ENCODE results near the gene GANAB.

GANAB gene

DNA sequence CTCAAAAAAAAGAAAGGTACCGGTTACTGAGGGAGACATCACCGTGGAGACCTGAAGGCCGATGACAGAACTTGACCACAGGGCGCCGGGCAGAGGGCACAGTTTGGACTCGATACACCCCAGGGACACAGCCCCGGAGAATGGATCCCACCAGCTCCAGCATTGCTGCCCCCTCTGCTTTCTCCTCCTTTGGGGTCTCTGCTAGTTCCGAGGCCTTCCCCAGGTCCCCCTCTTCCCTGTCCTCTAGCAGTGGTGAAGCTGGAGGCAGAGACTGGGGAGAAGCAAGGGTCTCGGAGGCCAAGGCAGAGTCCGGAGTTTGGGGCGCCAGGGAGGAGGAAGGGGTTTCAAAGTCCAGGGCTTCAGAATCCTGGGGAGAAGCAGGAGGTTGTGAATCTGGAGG is 67.9 kb downstream of the GANAB start:
- no peak for DNase-seq

DNA sequence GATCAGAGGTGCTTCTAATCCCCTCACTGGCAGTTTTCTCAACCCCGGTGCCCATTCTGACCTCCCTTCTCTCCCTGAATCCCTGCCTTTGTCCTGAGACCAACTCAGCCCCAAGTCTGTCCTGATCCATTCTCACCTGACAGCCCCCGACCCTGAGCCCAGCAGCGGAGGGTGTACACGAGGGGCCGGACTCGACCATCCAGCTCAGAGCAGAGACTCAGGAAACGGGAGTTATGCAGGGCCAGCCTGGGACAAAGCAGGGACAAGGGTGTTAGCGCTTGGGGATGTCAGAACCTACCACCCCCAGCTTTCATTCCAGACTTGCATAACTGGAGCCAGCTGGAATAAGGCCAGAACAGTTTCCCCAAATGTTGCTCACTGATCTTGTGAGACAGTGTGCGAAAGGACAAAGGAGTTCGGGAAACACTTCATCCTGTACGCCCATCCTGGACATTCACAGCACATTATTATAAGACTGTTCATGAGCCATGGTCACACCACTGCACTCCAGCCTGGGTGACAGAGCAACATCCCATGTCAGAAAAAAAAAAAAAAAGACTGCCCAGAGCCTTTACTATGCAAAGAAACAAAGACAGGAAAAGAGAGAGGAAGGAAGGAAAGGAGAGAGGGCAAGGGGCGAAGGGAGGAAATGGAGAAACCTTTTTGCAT is 69.2 kb downstream of the GANAB start:
- Mint-ChIP-seq H3K4me1 (peaks cover 30% of the 10 kb centered on the region), H3K27me3 (ENCODE audit: low read depth, poor library complexity) (no peaks in the 10 kb centered on the region), H3K36me3 (ENCODE audit: low read depth) (peaks cover 48% of the 10 kb centered on the region), H3K9me3 (no peaks in the 10 kb centered on the region), H3K27ac (peak overlapping the region; percentile 67), H3K4me3 (no peak overlapping the region)
- DNase-seq: no peak
- TF ChIP-seq, protein P1, sequence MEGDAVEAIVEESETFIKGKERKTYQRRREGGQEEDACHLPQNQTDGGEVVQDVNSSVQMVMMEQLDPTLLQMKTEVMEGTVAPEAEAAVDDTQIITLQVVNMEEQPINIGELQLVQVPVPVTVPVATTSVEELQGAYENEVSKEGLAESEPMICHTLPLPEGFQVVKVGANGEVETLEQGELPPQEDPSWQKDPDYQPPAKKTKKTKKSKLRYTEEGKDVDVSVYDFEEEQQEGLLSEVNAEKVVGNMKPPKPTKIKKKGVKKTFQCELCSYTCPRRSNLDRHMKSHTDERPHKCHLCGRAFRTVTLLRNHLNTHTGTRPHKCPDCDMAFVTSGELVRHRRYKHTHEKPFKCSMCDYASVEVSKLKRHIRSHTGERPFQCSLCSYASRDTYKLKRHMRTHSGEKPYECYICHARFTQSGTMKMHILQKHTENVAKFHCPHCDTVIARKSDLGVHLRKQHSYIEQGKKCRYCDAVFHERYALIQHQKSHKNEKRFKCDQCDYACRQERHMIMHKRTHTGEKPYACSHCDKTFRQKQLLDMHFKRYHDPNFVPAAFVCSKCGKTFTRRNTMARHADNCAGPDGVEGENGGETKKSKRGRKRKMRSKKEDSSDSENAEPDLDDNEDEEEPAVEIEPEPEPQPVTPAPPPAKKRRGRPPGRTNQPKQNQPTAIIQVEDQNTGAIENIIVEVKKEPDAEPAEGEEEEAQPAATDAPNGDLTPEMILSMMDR (IDR thresholded peaks at IDR 0.05): no peak

More for the DNA sequence above, 67.9 kb downstream of the GANAB start:
- Mint-ChIP-seq H3K27ac (no peak overlapping the region), H3K4me3 (no peak overlapping the region), H3K9me3 (no peaks in the 10 kb centered on the region), H3K36me3 (ENCODE audit: low read depth) (peaks cover 47% of the 10 kb centered on the region), H3K27me3 (ENCODE audit: low read depth, poor library complexity) (no peaks in the 10 kb centered on the region), H3K4me1 (peaks cover 18% of the 10 kb centered on the region)
- TF ChIP-seq, protein P1 (IDR thresholded peaks at IDR 0.05): no peak

DNA sequence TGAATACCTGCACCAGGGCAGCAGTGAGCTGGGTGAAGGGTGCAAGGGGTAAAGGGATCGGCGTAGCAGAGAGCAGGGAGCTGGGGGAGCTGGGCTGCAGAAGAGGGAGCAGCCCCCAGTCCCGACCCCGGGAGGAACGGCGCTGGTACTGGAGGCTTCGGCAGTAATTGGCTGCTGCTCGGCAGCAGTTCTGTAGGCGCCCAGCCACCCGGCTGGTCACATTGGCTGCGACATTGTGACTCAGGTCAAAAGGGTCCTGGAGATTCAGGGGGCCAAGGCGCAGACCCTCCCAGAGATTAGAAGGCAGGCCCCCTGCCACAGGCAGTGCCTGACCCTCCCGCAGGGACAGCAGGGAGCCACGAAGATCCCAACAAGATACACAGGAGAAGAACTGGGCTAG is 70.6 kb downstream of the GANAB start:
- Mint-ChIP-seq H3K9me3 (no peaks in the 10 kb centered on the region), H3K36me3 (ENCODE audit: low read depth) (peaks cover 51% of the 10 kb centered on the region), H3K27ac (peak overlapping the region; percentile 82), H3K4me1 (peaks cover 43% of the 10 kb centered on the region), H3K4me3 (peak overlapping the region; percentile 100), H3K27me3 (ENCODE audit: low read depth, poor library complexity) (no peaks in the 10 kb centered on the region)
- no peak for DNase-seq
- TF ChIP-seq, protein P1 (IDR thresholded peaks at IDR 0.05): no peak

DNA sequence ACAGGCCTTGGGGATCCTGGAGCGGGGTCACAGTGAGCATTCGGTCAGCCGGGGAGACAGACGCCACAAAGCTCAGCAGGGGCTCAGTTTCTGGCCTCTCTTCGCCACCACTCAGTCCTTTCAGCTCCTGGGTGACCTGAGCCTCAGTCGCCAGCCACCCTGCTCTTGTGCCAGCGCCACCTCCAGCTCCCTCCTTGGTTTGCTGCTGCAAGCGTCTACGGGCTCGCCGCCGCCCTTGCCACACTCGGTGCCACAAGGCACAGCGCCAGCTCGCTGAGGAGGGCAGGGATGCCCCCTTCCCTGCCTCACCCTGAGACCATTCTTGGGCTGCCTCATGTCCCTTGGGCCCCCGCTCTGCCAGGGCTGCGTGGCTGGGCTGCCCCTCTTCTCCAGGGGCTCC is 71.3 kb downstream of the GANAB start:
- no peaks in the 10 kb centered on the region for H3K27me3 Mint-ChIP-seq (ENCODE audit: low read depth, poor library complexity)
- peak overlapping the region; percentile 100 for H3K4me3 Mint-ChIP-seq
- no peaks in the 10 kb centered on the region for H3K9me3 Mint-ChIP-seq
- no peak for DNase-seq
- peak overlapping the region; percentile 92 for H3K27ac Mint-ChIP-seq
- TF ChIP-seq, protein P1 (IDR thresholded peaks at IDR 0.05): no peak
- H3K36me3 Mint-ChIP-seq (ENCODE audit: low read depth): peaks cover 55% of the 10 kb centered on the region
- peaks cover 46% of the 10 kb centered on the region for H3K4me1 Mint-ChIP-seq
